ENCODE data around the gene RIOK1. TPM values are rescaled to one million over a fixed set of nuclear protein-coding genes. Genes with fewer than 3 reads are reported as not detected.

Gene RIOK1
- polyA plus RNA-seq, 3 donors, result 7.7 to 14.6 (median 8.8) TPM

- no peak for DNase-seq
- no peaks in the 10 kb centered on the region for H3K9me3 ChIP-seq (replicated peaks in 1 of 2; ENCODE audit: control insufficient read depth in 1 of 2, insufficient read depth in 1 of 2, low read length in 2 of 2)
- H3K27me3 ChIP-seq (ENCODE audit: control insufficient read depth in 2 of 2, insufficient read depth in 2 of 2, low read length in 2 of 2), result no peaks in the 10 kb centered on the region
- H3K4me3 ChIP-seq (replicated peaks in 1 of 3; ENCODE audit: low read depth in 2 of 3, low read length in 3 of 3), result no peak overlapping the region
- Mint-ChIP-seq H3K27ac (peak overlapping the region in 1 of 7 donors; percentile 46), H3K36me3 (peaks cover 2 to 3% of the 10 kb centered on the region in 2 donors), H3K27me3 (ENCODE audit: low read depth in 3 of 3) (peaks cover 0 to 2% (median 1%) of the 10 kb centered on the region in 3 donors), H3K4me1 (peaks cover 51% of the 10 kb centered on the region), H3K4me3 (no peak overlapping the region), H3K9me3 (peaks cover 0 to 6% (median 3%) of the 10 kb centered on the region in 7 donors)
- H3K27ac ChIP-seq (ENCODE audit: low read depth in 1 of 2, low read length in 2 of 2), result no peak overlapping the region
- no peak overlapping the region for H3K9ac ChIP-seq (ENCODE audit: insufficient read depth, low read length, poor library complexity, severe bottlenecking)
- H4K20me1 ChIP-seq (ENCODE audit: insufficient read depth, low read length), result no peaks in the 10 kb centered on the region
- no peak overlapping the region for H3K4me2 ChIP-seq (replicated peaks; ENCODE audit: extremely low read depth, low read length, poor library complexity, severe bottlenecking)
- no peak for TF ChIP-seq CTCF (IDR thresholded peaks at IDR 0.05)
- no CpG with 5 or more reads among the region's 1 CpG for WGBS (ENCODE audit: insufficient coverage)
- intact Hi-C loops (cut with micrococcal nuclease), result loop anchor here in 1 of 2 donors (10.0 kb wide), 1 partner anchor 180 kb away; no protein-coding TSS in a partner anchor
- H3K4me1 ChIP-seq (ENCODE audit: control insufficient read depth in 1 of 2, insufficient read depth in 2 of 2, low read length in 2 of 2), result peaks cover 24 to 41% of the 10 kb centered on the region in 2 donors
- H3K36me3 ChIP-seq (replicated peaks in 1 of 2; ENCODE audit: control insufficient read depth in 1 of 2, insufficient read depth in 2 of 2, low read length in 2 of 2), result no peaks in the 10 kb centered on the region
- H2AFZ ChIP-seq (ENCODE audit: insufficient read depth, low read depth, low read length, poor library complexity, severe bottlenecking), result no peak overlapping the region
- no peaks in the 10 kb centered on the region for H3K79me2 ChIP-seq (ENCODE audit: insufficient read depth, low read length)
Measured at GRCh38 chr6:7434672-7435071, 45.1 kb downstream of the RIOK1 start.

- Histone ChIP-seq H3K4me3 (replicated peaks in 1 of 3; ENCODE audit: low read depth in 2 of 3, low read length in 3 of 3) (no peak overlapping the region), H3K27me3 (ENCODE audit: control insufficient read depth in 2 of 2, insufficient read depth in 2 of 2, low read length in 2 of 2) (no peaks in the 10 kb centered on the region), H3K4me1 (ENCODE audit: control insufficient read depth in 1 of 2, insufficient read depth in 2 of 2, low read length in 2 of 2) (peaks cover 15 to 31% of the 10 kb centered on the region in 2 donors), H3K9ac (ENCODE audit: insufficient read depth, low read length, poor library complexity, severe bottlenecking) (no peak overlapping the region), H3K9me3 (replicated peaks in 1 of 2; ENCODE audit: control insufficient read depth in 1 of 2, insufficient read depth in 1 of 2, low read length in 2 of 2) (no peaks in the 10 kb centered on the region), H2AFZ (ENCODE audit: insufficient read depth, low read depth, low read length, poor library complexity, severe bottlenecking) (no peak overlapping the region), H4K20me1 (ENCODE audit: insufficient read depth, low read length) (no peaks in the 10 kb centered on the region), H3K36me3 (replicated peaks in 1 of 2; ENCODE audit: control insufficient read depth in 1 of 2, insufficient read depth in 2 of 2, low read length in 2 of 2) (no peaks in the 10 kb centered on the region), H3K4me2 (replicated peaks; ENCODE audit: extremely low read depth, low read length, poor library complexity, severe bottlenecking) (no peak overlapping the region), H3K79me2 (ENCODE audit: insufficient read depth, low read length) (no peaks in the 10 kb centered on the region), H3K27ac (ENCODE audit: low read depth in 1 of 2, low read length in 2 of 2) (no peak overlapping the region)
- intact Hi-C loops (cut with micrococcal nuclease), result loop anchor here in 1 of 2 donors (10.0 kb wide), 1 partner anchor 177 kb away; no protein-coding TSS in a partner anchor
- peak overlapping the region in 5 of 7 donors; percentile 77 to 91 (median 85) for H3K27ac Mint-ChIP-seq
- H3K4me3 Mint-ChIP-seq, result no peak overlapping the region
- H3K27me3 Mint-ChIP-seq (ENCODE audit: low read depth in 3 of 3), result peaks cover 2 to 3% (median 2%) of the 10 kb centered on the region in 3 donors
- H3K4me1 Mint-ChIP-seq, result peaks cover 47% of the 10 kb centered on the region
- peaks cover 0 to 14% (median 9%) of the 10 kb centered on the region in 7 donors for H3K9me3 Mint-ChIP-seq
- DNase-seq, result no peak
- WGBS (ENCODE audit: insufficient coverage), result no CpG with 5 or more reads among the region's 3 CpGs
- TF ChIP-seq CTCF (IDR thresholded peaks at IDR 0.05), result no peak
- H3K36me3 Mint-ChIP-seq, result peaks cover 3 to 9% of the 10 kb centered on the region in 2 donors
Measured at GRCh38 chr6:7438011-7438410, 48.4 kb downstream of the RIOK1 start.

Data from CD14-positive monocyte (primary cell).